T-cell (primary cell): Measurements from ENCODE around the gene KLHL41. TPM values are rescaled to one million over a fixed set of nuclear protein-coding genes. Genes with fewer than 3 reads are reported as not detected.

Source experiments
- ATAC-seq, 4 experiments: fragments of 200-7000 bp in 3 of 4; fragments of 150-1000 bp in 1 of 4; cut with Tn5 transposase; replicated peaks in 1 of 4; 1 replicate in 3 of 4; 2 replicates in 1 of 4; pipeline ENCODE4 v1.10.0; 2021; ENCODE audit warnings: moderate library complexity in 3 of 4, mild to moderate bottlenecking in 2 of 4, moderate number of reproducible peaks in 1 of 4
- CTCF ChIA-PET, 2 donors: fragments of 300-600 bp; sonication (Branson Sonifier 250); formaldehyde crosslinking; loops; one replicate each; lab custom pipeline; 2022; ENCODE audit warnings: antibody characterized with exemption in 2 of 2; lab: Charles Lee
- POLR2A ChIA-PET, 2 donors: fragments of 300-600 bp; sonication (Branson Sonifier 250); formaldehyde crosslinking; loops; one replicate each; lab custom pipeline; 2022; ENCODE audit warnings: antibody characterized with exemption in 2 of 2; lab: Charles Lee
- DNase-seq, 35 experiments: peaks; one replicate each; pipeline versions ENCODE4 v3.0.0 to v3.0.0-alpha.2; 2013 to 2023
- H3K27ac ChIP-seq: one replicate; pipeline ENCODE4 v1.5.1; 2013; ENCODE audit warnings: low read length
- H3K27me3 ChIP-seq, 2 experiments: replicated peaks in 1 of 2; 1 replicate in 1 of 2; 2 replicates in 1 of 2; pipeline versions ENCODE4 v1.6.1 to v1.7.0; 2013; ENCODE audit warnings: low read length in 1 of 2, mixed read lengths in 1 of 2; ENCODE audit not compliant: control insufficient read depth in 2 of 2, insufficient read depth in 2 of 2; ENCODE audit errors: extremely low read depth in 1 of 2
- H3K36me3 ChIP-seq, 2 donors: 1 replicate in 1 of 2; 2 replicates in 1 of 2; pipeline versions ENCODE4 v1.6.1 to v1.7.0; 2013; ENCODE audit warnings: low read length in 1 of 2; ENCODE audit not compliant: control insufficient read depth in 2 of 2, insufficient read depth in 1 of 2; ENCODE audit errors: extremely low read depth in 1 of 2
- H3K4me1 ChIP-seq, 2 experiments: 1 replicate in 1 of 2; 2 replicates in 1 of 2; pipeline versions ENCODE4 v1.6.1 to v1.7.0; 2013; ENCODE audit warnings: low read length in 2 of 2, mixed read lengths in 1 of 2; ENCODE audit not compliant: insufficient read depth in 2 of 2, control insufficient read depth in 1 of 2; ENCODE audit errors: extremely low read depth in 1 of 2
- H3K4me3 ChIP-seq, 2 donors: 1 replicate in 1 of 2; 2 replicates in 1 of 2; pipeline versions ENCODE4 v1.5.1 to v1.7.0; 2013; ENCODE audit warnings: mild to moderate bottlenecking in 2 of 2, low read length in 1 of 2, moderate library complexity in 1 of 2; ENCODE audit not compliant: control insufficient read depth in 1 of 2; ENCODE audit errors: extremely low read depth in 1 of 2
- H3K9me3 ChIP-seq: 2 replicates; pipeline ENCODE4 v1.7.0; 2013
- H3K27ac Mint-ChIP-seq, 2 donors: one replicate each; pipeline ENCODE4 v1.8.0; 2020 to 2021; ENCODE audit warnings: mild to moderate bottlenecking in 2 of 2, mixed read lengths in 2 of 2
- H3K27me3 Mint-ChIP-seq, 2 donors: one replicate each; pipeline ENCODE4 v1.8.0; 2021 to 2022; ENCODE audit warnings: mixed read lengths in 2 of 2
- H3K36me3 Mint-ChIP-seq: one replicate; pipeline ENCODE4 v1.8.0; 2021; ENCODE audit warnings: mixed read lengths
- H3K4me1 Mint-ChIP-seq, 3 donors: one replicate each; pipeline ENCODE4 v1.8.0; 2020 to 2022; ENCODE audit warnings: mixed read lengths in 3 of 3, mild to moderate bottlenecking in 1 of 3
- H3K4me3 Mint-ChIP-seq, 3 donors: one replicate each; pipeline ENCODE4 v1.8.0; 2020 to 2022; ENCODE audit warnings: mild to moderate bottlenecking in 3 of 3, mixed read lengths in 3 of 3, moderate library complexity in 3 of 3
- H3K9me3 Mint-ChIP-seq, 3 donors: one replicate each; pipeline ENCODE4 v1.8.0; 2020 to 2022; ENCODE audit warnings: mixed read lengths in 3 of 3
- WGBS: methylation state at CpG from one replicate; pipeline ENCODE4 v1.1.5; 2013; ENCODE audit warnings: missing lambda C conversion rate; ENCODE audit not compliant: insufficient coverage; 5-methylcytosine and 5-hydroxymethylcytosine counted together
- total RNA-seq, 35 experiments: library from RNA in 6 of 35; stranded (reverse) in 6 of 35; fragments of 120-200 nt in 1 of 35; gene quantifications; one replicate each; pipeline versions ENCODE4 v1.2.1 to v1.2.4 and lab custom pipeline; 2013 to 2026

KLHL41 gene
- total RNA-seq (under 1 TPM in 3 of 5 donors, not detected in 2; 0.23 to 0.43 (median 0.35) TPM), total RNA-seq (lab: John Stamatoyannopoulos, UW) (0 to 0.48 (median 0.13) reads per million in 29 experiments)
- 1.5 TPM for total RNA-seq (2013)

- DNase-seq (no peak), ATAC-seq (no peak)
- WGBS: 100% methylated on average over 2 of the region's 4 CpGs
- Mint-ChIP-seq H3K27ac (no peak within 1 kb of the TSS), H3K4me3 (no peak within 1 kb of the TSS), H3K9me3 (no peaks in the 10 kb centered on the region), H3K27me3 (no peaks in the 10 kb centered on the region), H3K4me1 (no peaks in the 10 kb centered on the region), H3K36me3 (peaks cover 6% of the 10 kb centered on the region)
- Histone ChIP-seq H3K9me3 (no peaks in the 10 kb centered on the region), H3K4me3 (no peak within 1 kb of the TSS), H3K36me3 (no peaks in the 10 kb centered on the region), H3K27me3 (no peaks in the 10 kb centered on the region), H3K27ac (no peak within 1 kb of the TSS), H3K4me1 (no peaks in the 10 kb centered on the region)
- ChIA-PET POLR2A (no interaction called here), CTCF (no interaction called here)
Measured at GRCh38 chr2:169509298-169509885, at the start of gene KLHL41. Gene KLHL41 (plus strand): TSS chr2:169509702. CDS start chr2:169509779, 77 bp downstream.

GRCh38 chr2:169461143-169461542, 48.4 kb upstream of the KLHL41 start:
- Histone ChIP-seq H3K4me3 (no peak overlapping the region), H3K27ac (no peak overlapping the region), H3K9me3 (no peaks in the 10 kb centered on the region), H3K36me3 (no peaks in the 10 kb centered on the region), H3K27me3 (no peaks in the 10 kb centered on the region), H3K4me1 (no peaks in the 10 kb centered on the region)
- no peak for ATAC-seq
- peaks cover 0 to 6% (median 5%) of the 10 kb centered on the region in 3 donors for H3K4me1 Mint-ChIP-seq
- H3K4me3 Mint-ChIP-seq: no peak overlapping the region
- H3K27ac Mint-ChIP-seq: no peak overlapping the region
- no peaks in the 10 kb centered on the region for H3K36me3 Mint-ChIP-seq
- no peak for DNase-seq
- peaks cover 0 to 3% (median 0%) of the 10 kb centered on the region in 3 donors for H3K9me3 Mint-ChIP-seq
- WGBS: no CpG with 5 or more reads among the region's 1 CpG
- CTCF ChIA-PET: interaction anchor here in 1 of 2 donors (0.6 kb wide), 1 partner anchor 256 kb away, joined by 4 read pairs; no protein-coding TSS in a partner anchor
- H3K27me3 Mint-ChIP-seq: no peaks in the 10 kb centered on the region
- POLR2A ChIA-PET: no interaction called here

GRCh38 chr2:169462896-169463695, 46.4 kb upstream of the KLHL41 start:
- Mint-ChIP-seq H3K27ac (no peak overlapping the region), H3K4me1 (peaks cover 0 to 6% (median 5%) of the 10 kb centered on the region in 3 donors), H3K36me3 (no peaks in the 10 kb centered on the region), H3K4me3 (no peak overlapping the region), H3K27me3 (no peaks in the 10 kb centered on the region), H3K9me3 (no peaks in the 10 kb centered on the region)
- no peaks in the 10 kb centered on the region for H3K9me3 ChIP-seq
- no peaks in the 10 kb centered on the region for H3K27me3 ChIP-seq
- 80% methylated on average over 1 of the region's 4 CpGs for WGBS
- DNase-seq (no peak), ATAC-seq (peak in 1 of 4 experiments; percentile 32)
- no peak overlapping the region for H3K4me3 ChIP-seq
- CTCF ChIA-PET: interaction anchor here (0.7 to 1.3 kb wide), 3 partner anchors 11 to 523 kb away, joined by 4 to 7 read pairs (median 5); partner anchors contain the start of gene BBS5 (in 1 of the 2)
- no peaks in the 10 kb centered on the region for H3K4me1 ChIP-seq
- H3K36me3 ChIP-seq: no peaks in the 10 kb centered on the region
- POLR2A ChIA-PET: interaction anchor here (0.6 to 1.1 kb wide), 5 partner anchors 11 to 495 kb away, joined by 3 to 5 read pairs (median 3); no protein-coding TSS in a partner anchor
- no peak overlapping the region for H3K27ac ChIP-seq

GRCh38 chr2:169464466-169464865, 45.0 kb upstream of the KLHL41 start:
- H3K9me3 Mint-ChIP-seq: no peaks in the 10 kb centered on the region
- no peaks in the 10 kb centered on the region for H3K27me3 Mint-ChIP-seq
- no peak overlapping the region for H3K4me3 Mint-ChIP-seq
- H3K4me1 ChIP-seq: no peaks in the 10 kb centered on the region
- no peak overlapping the region for H3K27ac ChIP-seq
- no peaks in the 10 kb centered on the region for H3K27me3 ChIP-seq
- peaks cover 0 to 6% (median 5%) of the 10 kb centered on the region in 3 donors for H3K4me1 Mint-ChIP-seq
- POLR2A ChIA-PET: no interaction called here
- H3K36me3 ChIP-seq: no peaks in the 10 kb centered on the region
- H3K27ac Mint-ChIP-seq: no peak overlapping the region
- ATAC-seq: peak in 1 of 4 experiments; percentile 47
- CTCF ChIA-PET: interaction anchor here in 1 of 2 donors (0.6 to 1.0 kb wide), 3 partner anchors 15 to 466 kb away, joined by 3 to 6 read pairs (median 4); partner anchors contain the start of genes BBS5 and SSB
- WGBS: no CpG with 5 or more reads among the region's 1 CpG
- no peaks in the 10 kb centered on the region for H3K36me3 Mint-ChIP-seq
- no peak overlapping the region for H3K4me3 ChIP-seq
- no peaks in the 10 kb centered on the region for H3K9me3 ChIP-seq
- DNase-seq: no peak

GRCh38 chr2:169464882-169465281, 44.6 kb upstream of the KLHL41 start:
- DNase-seq (no peak), ATAC-seq (peak in 1 of 4 experiments; percentile 16)
- H3K36me3 Mint-ChIP-seq: no peaks in the 10 kb centered on the region
- Histone ChIP-seq H3K36me3 (no peaks in the 10 kb centered on the region), H3K27me3 (no peaks in the 10 kb centered on the region), H3K27ac (no peak overlapping the region), H3K9me3 (no peaks in the 10 kb centered on the region), H3K4me3 (no peak overlapping the region), H3K4me1 (no peaks in the 10 kb centered on the region)
- H3K9me3 Mint-ChIP-seq: no peaks in the 10 kb centered on the region
- CTCF ChIA-PET: interaction anchor here in 1 of 2 donors (0.6 to 1.0 kb wide), 3 partner anchors 14 to 465 kb away, joined by 3 to 6 read pairs (median 4); partner anchors contain the start of gene BBS5
- POLR2A ChIA-PET: no interaction called here
- H3K27ac Mint-ChIP-seq: no peak overlapping the region
- H3K4me1 Mint-ChIP-seq: peaks cover 0 to 6% (median 5%) of the 10 kb centered on the region in 3 donors
- H3K27me3 Mint-ChIP-seq: no peaks in the 10 kb centered on the region
- 60% methylated on average over 2 of the region's 2 CpGs for WGBS
- H3K4me3 Mint-ChIP-seq: no peak overlapping the region

- WGBS: no CpG with 5 or more reads among the region's 1 CpG
Measured at GRCh38 chr2:169468841-169469240, 40.7 kb upstream of the KLHL41 start.

More at GRCh38 chr2:169468841-169469240, 40.7 kb upstream of the KLHL41 start:
- Mint-ChIP-seq H3K36me3 (no peaks in the 10 kb centered on the region), H3K4me1 (peaks cover 0 to 5% (median 0%) of the 10 kb centered on the region in 3 donors), H3K4me3 (no peak overlapping the region), H3K27ac (no peak overlapping the region), H3K27me3 (no peaks in the 10 kb centered on the region), H3K9me3 (no peaks in the 10 kb centered on the region)
- Histone ChIP-seq H3K27ac (no peak overlapping the region), H3K9me3 (no peaks in the 10 kb centered on the region), H3K27me3 (no peaks in the 10 kb centered on the region), H3K36me3 (no peaks in the 10 kb centered on the region), H3K4me1 (no peaks in the 10 kb centered on the region), H3K4me3 (no peak overlapping the region)
- ATAC-seq (peak in 2 of 4 experiments; percentile 49 to 53), DNase-seq (no peak)
- ChIA-PET CTCF (no interaction called here), POLR2A (interaction anchor here (0.6 to 0.7 kb wide), 3 partner anchors 10 to 330 kb away, joined by 3 to 9 read pairs (median 5); no protein-coding TSS in a partner anchor)
